A549 (cell line): ENCODE measurements around the gene HDDC2. TPM values are rescaled to one million over a fixed set of nuclear protein-coding genes. Genes with fewer than 3 reads are reported as not detected.
A peak's percentile ranks its signal among the peaks of the same experiment; 100 is the strongest.

ENCODE experiments used
- ATAC-seq, 2 experiments: fragments of 200-7000 bp in 1 of 2; fragments of >200 bp in 1 of 2; cut with Nextera tagmentation in 1 of 2; cut with Tn5 transposase in 1 of 2; 3 replicates each; pipeline versions ENCODE4 v1.8.0 to v1.9.1; 2018 to 2020; ENCODE audit warnings: mild to moderate bottlenecking in 1 of 2, moderate library complexity in 1 of 2
- CTCF ChIA-PET: fragments of 300-600 bp; sonication (Branson Sonifier 250); formaldehyde crosslinking; extraction: SDS; loops from one replicate; lab custom pipeline; 2021; ENCODE audit warnings: antibody characterized with exemption, inconsistent platforms; lab: Yijun Ruan, JAX
- POLR2A ChIA-PET: fragments of 350-600 bp; formaldehyde crosslinking; extraction: SDS; loops from one replicate; lab custom pipeline; 2021; ENCODE audit warnings: antibody characterized with exemption, inconsistent platforms; lab: Yijun Ruan, JAX
- DNase-seq, 2 experiments: peaks; one replicate each; pipeline versions ENCODE4 v3.0.0 to v3.0.0-alpha.2; 2011 to 2016; ENCODE audit warnings: low read depth in 1 of 2, low spot score in 1 of 2
- FAIRE-seq: peaks from 2 replicates; lab custom pipeline; 2011; peaks lifted over from hg19 to GRCh38; lab: Jason Lieb, UNC
- H3K27ac ChIP-seq, 2 experiments: fragments of >200 bp; sonication (Bioruptor Twin); formaldehyde crosslinking; 3 replicates each; pipeline ENCODE4 v1.5.1; 2016 to 2017
- H3K4me1 ChIP-seq: fragments of >200 bp; sonication (Bioruptor Twin); formaldehyde crosslinking; 3 replicates; pipeline ENCODE4 v1.6.1; 2016
- H3K4me2 ChIP-seq: fragments of >200 bp; sonication (Bioruptor Twin); formaldehyde crosslinking; 3 replicates; pipeline ENCODE4 v1.6.1; 2016
- H3K4me3 ChIP-seq: fragments of >200 bp; sonication (Bioruptor Twin); formaldehyde crosslinking; 3 replicates; pipeline ENCODE4 v1.5.1; 2016
- H3K9me3 ChIP-seq: fragments of >200 bp; sonication (Bioruptor Twin); formaldehyde crosslinking; 3 replicates; pipeline ENCODE4 v1.6.1; 2016
- CBX2 ChIP-seq: fragments of 200-600 bp; sonication (generic); IDR thresholded peaks from 2 replicates; pipeline ENCODE4 v1.6.1; 2016; ENCODE audit warnings: low read depth, mild to moderate bottlenecking, borderline replicate concordance
- CHD2 ChIP-seq: fragments of 150-350 bp; IDR thresholded peaks from 2 replicates; pipeline ENCODE4 v1.6.1; 2014; ENCODE audit warnings: low read length; ENCODE audit not compliant: partially characterized antibody
- ESRRA ChIP-seq: fragments of 150-350 bp; IDR thresholded peaks from 2 replicates; pipeline ENCODE4 v1.6.1; 2014; ENCODE audit warnings: mild to moderate bottlenecking, low read length, borderline replicate concordance
- HOXA7 ChIP-seq: fragments of 250-450 bp; sonication (Bioruptor Pico); IDR thresholded peaks from 2 replicates; pipeline ENCODE4 v1.5.0; 2020; ENCODE audit warnings: mild to moderate bottlenecking, moderate library complexity
- HOXB13 ChIP-seq: fragments of 250-450 bp; sonication (Bioruptor Pico); IDR thresholded peaks from 2 replicates; pipeline ENCODE4 v1.5.0; 2020; ENCODE audit warnings: low read depth, mild to moderate bottlenecking, moderate library complexity
- JUN ChIP-seq, 2 experiments: fragments of >200 bp; sonication (Bioruptor Twin); formaldehyde crosslinking; IDR thresholded peaks; 2 replicates in 1 of 2; 3 replicates in 1 of 2; pipeline ENCODE4 v1.6.1; 2016 to 2017
- KDM5A ChIP-seq: fragments of 200-600 bp; sonication (generic); IDR thresholded peaks from 2 replicates; pipeline ENCODE4 v1.6.1; 2016; ENCODE audit warnings: antibody characterized with exemption, mild to moderate bottlenecking
- NPAS2 ChIP-seq: fragments of 250-450 bp; sonication (Bioruptor Pico); IDR thresholded peaks from 2 replicates; pipeline ENCODE4 v1.8.0; 2022; ENCODE audit warnings: mild to moderate bottlenecking, moderate library complexity, borderline replicate concordance
- PHF8 ChIP-seq: fragments of 200-600 bp; sonication (generic); IDR thresholded peaks from 2 replicates; pipeline ENCODE4 v1.6.1; 2016; ENCODE audit warnings: low read depth, mild to moderate bottlenecking, antibody characterized with exemption, moderate library complexity, borderline replicate concordance
- RAD21 ChIP-seq, 2 experiments: fragments of >200 bp in 1 of 2; sonication (Bioruptor Twin) in 1 of 2; formaldehyde crosslinking in 1 of 2; IDR thresholded peaks in 1 of 2; conservative IDR thresholded peaks in 1 of 2; 2 replicates in 1 of 2; 3 replicates in 1 of 2; pipeline ENCODE4 v1.6.1; 2012 to 2018; ENCODE audit warnings: inconsistent platforms in 1 of 2
- RCOR1 ChIP-seq: fragments of 150-350 bp; IDR thresholded peaks from 2 replicates; pipeline ENCODE4 v1.6.1; 2014; ENCODE audit warnings: antibody characterized with exemption, low read length, low read depth
- RNF2 ChIP-seq: fragments of 200-600 bp; sonication (generic); IDR thresholded peaks from 2 replicates; pipeline ENCODE4 v1.6.1; 2016; ENCODE audit warnings: low read depth, mild to moderate bottlenecking, antibody characterized with exemption, moderate library complexity, borderline replicate concordance
- TP53 ChIP-seq: fragments of 250-450 bp; sonication (Bioruptor Pico); IDR thresholded peaks from 2 replicates; pipeline ENCODE4 v1.5.0; 2021; ENCODE audit warnings: mild to moderate bottlenecking, moderate library complexity
- ZFP36 ChIP-seq: fragments of 450-650 bp; IDR thresholded peaks from 2 replicates; pipeline ENCODE4 v1.6.1; 2014; ENCODE audit warnings: borderline replicate concordance; ENCODE audit not compliant: partially characterized antibody
- ZNF302 ChIP-seq: fragments of 250-450 bp; sonication (Bioruptor Pico); IDR thresholded peaks from 2 replicates; pipeline ENCODE4 v1.9.0; 2021; ENCODE audit warnings: inconsistent platforms, mild to moderate bottlenecking, moderate library complexity
- WGBS: methylation state at CpG from one replicate; pipeline ENCODE4 v1.1.6; 2017; ENCODE audit errors: missing lambda C conversion rate; 5-methylcytosine and 5-hydroxymethylcytosine counted together
- polyA plus RNA-seq, 4 experiments: library from polyadenylated mRNA; depleted of rRNA in 3 of 4; stranded (reverse); fragments of >200 nt; fragmentation: RNase III in 1 of 4; extraction: RNeasy Plus Mini Kit Qiagen cat#74134 plus additional on column Dnase treatment in 1 of 4; gene quantifications; 2 replicates in 3 of 4; 3 replicates in 1 of 4; pipeline ENCODE4 v1.2.3, GENCODE V29; 2011 to 2017
- TF ChIP-seq, protein P1 (sequence below): fragments of >200 bp; sonication (Bioruptor Twin); formaldehyde crosslinking; IDR thresholded peaks from 2 replicates; pipeline ENCODE4 v1.6.1; 2016
- TF ChIP-seq, protein P2 (sequence below): fragments of >200 bp; sonication (Bioruptor Twin); formaldehyde crosslinking; IDR thresholded peaks from 3 replicates; pipeline ENCODE4 v1.5.1; 2016
- TF ChIP-seq, protein P3 (sequence below): fragments of 200-600 bp; sonication (generic); IDR thresholded peaks from 2 replicates; pipeline ENCODE4 v1.6.1; 2016; ENCODE audit warnings: antibody characterized with exemption, mild to moderate bottlenecking, moderate library complexity
- TF ChIP-seq, protein P4 (sequence below): fragments of 250-450 bp; sonication (Bioruptor Pico); IDR thresholded peaks from 2 replicates; pipeline ENCODE4 v1.5.0; 2020; ENCODE audit warnings: low read depth, mild to moderate bottlenecking, moderate library complexity
- TF ChIP-seq, protein P5 (sequence below): fragments of 150-350 bp; IDR thresholded peaks from 2 replicates; pipeline ENCODE4 v1.6.1; 2014; ENCODE audit warnings: low read depth, mild to moderate bottlenecking, low read length

Gene HDDC2
- polyA plus RNA-seq, 2 of the 4 experiments (the other 2 are of a cell fraction), result 107 to 216 TPM

DNA sequence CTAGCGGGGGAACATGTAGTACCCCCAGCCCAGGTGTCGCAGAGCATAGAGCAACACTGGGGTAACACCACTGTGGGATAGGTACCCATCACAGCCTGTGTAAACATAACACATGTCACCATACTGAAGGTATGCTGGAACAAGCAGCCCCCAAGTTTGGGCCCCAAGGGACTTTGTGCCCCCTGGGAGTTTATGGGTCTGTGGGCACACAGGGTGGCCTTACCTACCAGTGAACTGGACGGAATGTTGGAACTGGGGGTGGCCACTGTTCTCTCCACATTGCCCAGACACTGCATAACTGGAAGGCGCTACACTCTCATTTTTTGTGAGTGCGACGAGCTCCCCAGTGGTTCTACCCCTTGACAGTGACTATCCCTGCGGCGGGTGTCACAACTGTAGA lies 28.5 kb downstream of the HDDC2 start:
- CTCF ChIA-PET, result interaction anchor here (1.4 kb wide), 1 partner anchor 80 kb away, joined by 4 read pairs; no protein-coding TSS in a partner anchor
- 89% methylated on average over 3 of the region's 8 CpGs for WGBS
- DNase-seq (no peak), FAIRE-seq (no peak), ATAC-seq (no peak; a peak in 1 of 6 replicates)
- Histone ChIP-seq H3K4me3 (no peak overlapping the region), H3K9me3 (no peaks in the 10 kb centered on the region), H3K4me2 (no peak overlapping the region), H3K4me1 (0 out of 3 replicates have a peak, but pooled peaks cover 7% of the 10 kb centered on the region), H3K27ac (peak overlapping the region in 1 of 2 experiments; percentile 17; a peak in 1 of 6 replicates)
- POLR2A ChIA-PET, result no interaction called here
- TF ChIP-seq RNF2, result no peak
- TF ChIP-seq, protein P1, sequence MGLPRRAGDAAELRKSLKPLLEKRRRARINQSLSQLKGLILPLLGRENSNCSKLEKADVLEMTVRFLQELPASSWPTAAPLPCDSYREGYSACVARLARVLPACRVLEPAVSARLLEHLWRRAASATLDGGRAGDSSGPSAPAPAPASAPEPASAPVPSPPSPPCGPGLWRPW, result no peak
- TF ChIP-seq, protein P2, sequence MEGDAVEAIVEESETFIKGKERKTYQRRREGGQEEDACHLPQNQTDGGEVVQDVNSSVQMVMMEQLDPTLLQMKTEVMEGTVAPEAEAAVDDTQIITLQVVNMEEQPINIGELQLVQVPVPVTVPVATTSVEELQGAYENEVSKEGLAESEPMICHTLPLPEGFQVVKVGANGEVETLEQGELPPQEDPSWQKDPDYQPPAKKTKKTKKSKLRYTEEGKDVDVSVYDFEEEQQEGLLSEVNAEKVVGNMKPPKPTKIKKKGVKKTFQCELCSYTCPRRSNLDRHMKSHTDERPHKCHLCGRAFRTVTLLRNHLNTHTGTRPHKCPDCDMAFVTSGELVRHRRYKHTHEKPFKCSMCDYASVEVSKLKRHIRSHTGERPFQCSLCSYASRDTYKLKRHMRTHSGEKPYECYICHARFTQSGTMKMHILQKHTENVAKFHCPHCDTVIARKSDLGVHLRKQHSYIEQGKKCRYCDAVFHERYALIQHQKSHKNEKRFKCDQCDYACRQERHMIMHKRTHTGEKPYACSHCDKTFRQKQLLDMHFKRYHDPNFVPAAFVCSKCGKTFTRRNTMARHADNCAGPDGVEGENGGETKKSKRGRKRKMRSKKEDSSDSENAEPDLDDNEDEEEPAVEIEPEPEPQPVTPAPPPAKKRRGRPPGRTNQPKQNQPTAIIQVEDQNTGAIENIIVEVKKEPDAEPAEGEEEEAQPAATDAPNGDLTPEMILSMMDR, result no peak
- TF ChIP-seq RCOR1, result no peak
- TF ChIP-seq, protein P3, sequence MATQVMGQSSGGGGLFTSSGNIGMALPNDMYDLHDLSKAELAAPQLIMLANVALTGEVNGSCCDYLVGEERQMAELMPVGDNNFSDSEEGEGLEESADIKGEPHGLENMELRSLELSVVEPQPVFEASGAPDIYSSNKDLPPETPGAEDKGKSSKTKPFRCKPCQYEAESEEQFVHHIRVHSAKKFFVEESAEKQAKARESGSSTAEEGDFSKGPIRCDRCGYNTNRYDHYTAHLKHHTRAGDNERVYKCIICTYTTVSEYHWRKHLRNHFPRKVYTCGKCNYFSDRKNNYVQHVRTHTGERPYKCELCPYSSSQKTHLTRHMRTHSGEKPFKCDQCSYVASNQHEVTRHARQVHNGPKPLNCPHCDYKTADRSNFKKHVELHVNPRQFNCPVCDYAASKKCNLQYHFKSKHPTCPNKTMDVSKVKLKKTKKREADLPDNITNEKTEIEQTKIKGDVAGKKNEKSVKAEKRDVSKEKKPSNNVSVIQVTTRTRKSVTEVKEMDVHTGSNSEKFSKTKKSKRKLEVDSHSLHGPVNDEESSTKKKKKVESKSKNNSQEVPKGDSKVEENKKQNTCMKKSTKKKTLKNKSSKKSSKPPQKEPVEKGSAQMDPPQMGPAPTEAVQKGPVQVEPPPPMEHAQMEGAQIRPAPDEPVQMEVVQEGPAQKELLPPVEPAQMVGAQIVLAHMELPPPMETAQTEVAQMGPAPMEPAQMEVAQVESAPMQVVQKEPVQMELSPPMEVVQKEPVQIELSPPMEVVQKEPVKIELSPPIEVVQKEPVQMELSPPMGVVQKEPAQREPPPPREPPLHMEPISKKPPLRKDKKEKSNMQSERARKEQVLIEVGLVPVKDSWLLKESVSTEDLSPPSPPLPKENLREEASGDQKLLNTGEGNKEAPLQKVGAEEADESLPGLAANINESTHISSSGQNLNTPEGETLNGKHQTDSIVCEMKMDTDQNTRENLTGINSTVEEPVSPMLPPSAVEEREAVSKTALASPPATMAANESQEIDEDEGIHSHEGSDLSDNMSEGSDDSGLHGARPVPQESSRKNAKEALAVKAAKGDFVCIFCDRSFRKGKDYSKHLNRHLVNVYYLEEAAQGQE, result no peak
- no peak for TF ChIP-seq ESRRA
- no peak for TF ChIP-seq ZFP36
- no peak for TF ChIP-seq CHD2
- TF ChIP-seq JUN (IDR thresholded peaks at IDR 0.05), result no peak
- TF ChIP-seq HOXA7, result no peak
- no peak for TF ChIP-seq KDM5A
- TF ChIP-seq CBX2, result no peak

DNA sequence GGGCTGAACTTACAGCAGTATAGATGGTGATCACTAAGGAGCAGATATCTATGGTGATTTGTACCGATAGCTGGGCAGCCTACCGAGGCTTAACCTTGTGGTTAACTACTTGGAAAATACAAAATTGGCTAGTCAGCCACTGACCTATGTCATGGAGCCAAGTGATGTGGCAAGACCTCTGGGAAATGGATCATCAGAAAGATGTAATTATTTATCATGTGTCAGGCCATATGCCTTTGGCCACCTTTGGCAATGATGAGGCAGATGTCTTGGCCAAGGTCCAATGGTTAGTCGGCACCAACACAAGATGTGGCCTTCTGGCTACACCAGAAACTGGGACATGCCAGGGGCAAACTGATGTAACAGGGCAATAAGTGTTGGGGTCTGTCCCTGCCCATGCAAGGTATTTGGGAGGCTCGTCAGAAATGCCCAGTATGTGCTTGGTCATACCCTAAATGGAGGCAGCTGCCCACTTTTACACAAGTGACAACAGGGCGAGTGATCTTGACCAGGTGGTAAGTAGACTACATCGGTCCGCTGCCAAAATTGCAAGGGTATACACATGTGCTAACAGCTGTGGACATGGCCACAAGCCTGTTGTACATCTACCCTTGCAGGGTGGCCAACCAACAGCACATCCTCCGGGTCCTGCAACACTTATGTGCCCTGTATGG lies 30.1 kb downstream of the HDDC2 start:
- ATAC-seq, result no peak

More for the DNA sequence above, 30.1 kb downstream of the HDDC2 start:
- Histone ChIP-seq H3K4me2 (no peak overlapping the region), H3K4me3 (no peak overlapping the region), H3K27ac (no peak overlapping the region), H3K9me3 (no peaks in the 10 kb centered on the region), H3K4me1 (0 out of 3 replicates have a peak, but pooled peaks cover 7% of the 10 kb centered on the region)
- CTCF ChIA-PET, result interaction anchor here (1.4 kb wide), 1 partner anchor 78 kb away, joined by 4 read pairs; no protein-coding TSS in a partner anchor
- TF ChIP-seq, protein P4, sequence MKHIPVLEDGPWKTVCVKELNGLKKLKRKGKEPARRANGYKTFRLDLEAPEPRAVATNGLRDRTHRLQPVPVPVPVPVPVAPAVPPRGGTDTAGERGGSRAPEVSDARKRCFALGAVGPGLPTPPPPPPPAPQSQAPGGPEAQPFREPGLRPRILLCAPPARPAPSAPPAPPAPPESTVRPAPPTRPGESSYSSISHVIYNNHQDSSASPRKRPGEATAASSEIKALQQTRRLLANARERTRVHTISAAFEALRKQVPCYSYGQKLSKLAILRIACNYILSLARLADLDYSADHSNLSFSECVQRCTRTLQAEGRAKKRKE, result no peak
- TF ChIP-seq NPAS2 (no peak), HOXB13 (CRISPR knock-in tag) (no peak), ZNF302 (no peak), RAD21 (conservative IDR thresholded peaks at IDR 0.05 in 1 of 2, IDR thresholded peaks at IDR 0.05 in 1 of 2) (no peak), PHF8 (no peak), TP53 (CRISPR knock-in tag) (no peak)
- TF ChIP-seq, protein P5, sequence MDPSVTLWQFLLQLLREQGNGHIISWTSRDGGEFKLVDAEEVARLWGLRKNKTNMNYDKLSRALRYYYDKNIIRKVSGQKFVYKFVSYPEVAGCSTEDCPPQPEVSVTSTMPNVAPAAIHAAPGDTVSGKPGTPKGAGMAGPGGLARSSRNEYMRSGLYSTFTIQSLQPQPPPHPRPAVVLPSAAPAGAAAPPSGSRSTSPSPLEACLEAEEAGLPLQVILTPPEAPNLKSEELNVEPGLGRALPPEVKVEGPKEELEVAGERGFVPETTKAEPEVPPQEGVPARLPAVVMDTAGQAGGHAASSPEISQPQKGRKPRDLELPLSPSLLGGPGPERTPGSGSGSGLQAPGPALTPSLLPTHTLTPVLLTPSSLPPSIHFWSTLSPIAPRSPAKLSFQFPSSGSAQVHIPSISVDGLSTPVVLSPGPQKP, result no peak
- 96% methylated on average over 7 of the region's 8 CpGs for WGBS
- no peak for DNase-seq
- FAIRE-seq, result no peak
- POLR2A ChIA-PET, result no interaction called here
